ENCODE results near the gene SALL3.
A peak's percentile ranks its signal among the peaks of the same experiment; 100 is the strongest.

The SALL3 gene

GRCh38 chr18:78981394-78981831 lies 1.8 kb downstream of the SALL3 start:
- DNase-seq, result no peak

- DNase-seq, result no peak
Observed at GRCh38 chr18:78981989-78982620, 2.5 kb downstream of the SALL3 start.

GRCh38 chr18:78983512-78983911 lies 3.9 kb downstream of the SALL3 start:
- DNase-seq, result no peak

- DNase-seq, result peak; percentile 6 to 43
Observed at GRCh38 chr18:78984941-78985784, 5.5 kb downstream of the SALL3 start.

GRCh38 chr18:78986018-78986481 lies 6.4 kb downstream of the SALL3 start:
- peak in 1 of 2 experiments; percentile 47 for DNase-seq

- DNase-seq, result no peak
Observed at GRCh38 chr18:78991446-78991845, 11.8 kb downstream of the SALL3 start.

GRCh38 chr18:78992041-78993011 lies 12.7 kb downstream of the SALL3 start:
- DNase-seq, result no peak

- DNase-seq, result no peak
Observed at GRCh38 chr18:78993014-78993926, 13.7 kb downstream of the SALL3 start.

- DNase-seq, result no peak
Observed at GRCh38 chr18:78994000-78994399, 14.4 kb downstream of the SALL3 start.

GRCh38 chr18:78994531-78994930 lies 14.9 kb downstream of the SALL3 start:
- no peak for DNase-seq

GRCh38 chr18:78994977-78995582 lies 15.5 kb downstream of the SALL3 start:
- no peak for DNase-seq

GRCh38 chr18:78995740-78996395 lies 16.2 kb downstream of the SALL3 start:
- no peak for DNase-seq

- DNase-seq, result no peak
Observed at GRCh38 chr18:78996741-78997490, 17.3 kb downstream of the SALL3 start.

GRCh38 chr18:78998371-78999071 lies 18.9 kb downstream of the SALL3 start:
- no peak for DNase-seq

GRCh38 chr18:78999939-79000338 lies 20.3 kb downstream of the SALL3 start:
- DNase-seq, result peak in 1 of 2 experiments; percentile 35

GRCh38 chr18:79000997-79001396 lies 21.4 kb downstream of the SALL3 start:
- no peak for DNase-seq

GRCh38 chr18:79005653-79006052 lies 26.0 kb downstream of the SALL3 start:
- no peak for DNase-seq

GRCh38 chr18:79006106-79006795 lies 26.6 kb downstream of the SALL3 start:
- DNase-seq, result no peak

GRCh38 chr18:79007440-79007839 lies 27.8 kb downstream of the SALL3 start:
- DNase-seq, result no peak

Measured in NCI-H526 (cell line).